OCI-LY7 (cell line): Measurements from ENCODE around the gene CRIP3. TPM values are rescaled to one million over a fixed set of nuclear protein-coding genes. Genes with fewer than 3 reads are reported as not detected.

Source experiments
- BruUV-seq: library from RNA; stranded (reverse); fragments of 400-500 nt; replicated peaks from 2 replicates; lab custom pipeline; 2021; lab: Mats Ljungman, UMichigan
- CTCF ChIA-PET: fragments of 300-600 bp; sonication (Branson Sonifier 250); formaldehyde crosslinking; loops from one replicate; lab custom pipeline; 2022; ENCODE audit warnings: antibody characterized with exemption; ENCODE audit not compliant: unreplicated experiment; lab: Charles Lee
- POLR2A ChIA-PET: fragments of 300-600 bp; sonication (Branson Sonifier 250); formaldehyde crosslinking; loops from one replicate; lab custom pipeline; 2022; ENCODE audit warnings: antibody characterized with exemption; lab: Charles Lee
- DNase-seq: peaks from one replicate; pipeline ENCODE4 v3.0.0-alpha.2; 2015; ENCODE audit warnings: low spot score
- H2AFZ ChIP-seq: fragments of 200-600 bp; sonication (generic), shearing (Covaris generic); 2 replicates; pipeline ENCODE4 v1.6.1; 2014; ENCODE audit warnings: mild to moderate bottlenecking, antibody characterized with exemption, low read length, moderate library complexity
- H3K27ac ChIP-seq: fragments of 200-600 bp; sonication (generic); 2 replicates; pipeline ENCODE4 v1.5.1; 2014; ENCODE audit warnings: mixed run types, low read depth, mild to moderate bottlenecking, moderate library complexity, low read length, inconsistent platforms; ENCODE audit not compliant: poor library complexity, severe bottlenecking
- H3K36me3 ChIP-seq: fragments of 200-600 bp; sonication (generic); 2 replicates; pipeline ENCODE4 v1.6.1; 2014; ENCODE audit warnings: mild to moderate bottlenecking, antibody characterized with exemption, low read length, moderate library complexity, mixed read lengths; ENCODE audit not compliant: insufficient read depth
- H3K4me1 ChIP-seq: fragments of 200-600 bp; sonication (generic); 2 replicates; pipeline ENCODE4 v1.5.1; 2014; ENCODE audit warnings: mild to moderate bottlenecking, low read length; ENCODE audit not compliant: insufficient read depth, poor library complexity, severe bottlenecking
- H3K4me2 ChIP-seq: fragments of 200-600 bp; sonication (generic); 2 replicates; pipeline ENCODE4 v1.6.1; 2014; ENCODE audit warnings: mild to moderate bottlenecking, low read length
- H3K4me3 ChIP-seq: fragments of 200-600 bp; sonication (generic); 2 replicates; pipeline ENCODE4 v1.5.1; 2014; ENCODE audit warnings: mild to moderate bottlenecking, low read depth, low read length; ENCODE audit not compliant: poor library complexity, severe bottlenecking
- H3K79me2 ChIP-seq: fragments of 200-600 bp; sonication (generic); 2 replicates; pipeline ENCODE4 v1.6.1; 2016; ENCODE audit warnings: low read depth, mild to moderate bottlenecking, low read length, moderate library complexity, mixed read lengths; ENCODE audit not compliant: insufficient read depth
- H3K9me2 ChIP-seq: fragments of 200-600 bp; sonication (generic); 2 replicates; pipeline ENCODE4 v1.6.1; 2016; ENCODE audit warnings: mild to moderate bottlenecking, low read length, mixed read lengths; ENCODE audit not compliant: insufficient read depth
- H3K9me3 ChIP-seq: fragments of 200-600 bp; sonication (generic); 2 replicates; pipeline ENCODE4 v1.6.1; 2014; ENCODE audit warnings: mild to moderate bottlenecking, mixed run types, low read length, mixed read lengths
- H4K20me1 ChIP-seq: fragments of 200-600 bp; sonication (generic); 2 replicates; pipeline ENCODE4 v1.6.1; 2014; ENCODE audit warnings: mild to moderate bottlenecking, antibody characterized with exemption, low read length, moderate library complexity, mixed read lengths; ENCODE audit not compliant: insufficient read depth
- EZH2phosphoT487 ChIP-seq: fragments of 200-600 bp; sonication (generic); IDR thresholded peaks from 2 replicates; pipeline ENCODE4 v1.6.1; 2018; ENCODE audit warnings: low read depth, borderline replicate concordance, mild to moderate bottlenecking, mixed run types, antibody characterized with exemption, low read length, moderate library complexity, mixed read lengths
- intact Hi-C: fragments of 100-400 bp; cut with micrococcal nuclease; formaldehyde crosslinking; loops from one replicate; pipeline ENCODE4 v1.10.0; 2022; ENCODE audit not compliant: unreplicated experiment
- total RNA-seq, 2 experiments: library from RNA; depleted of rRNA in 1 of 2; stranded (reverse); fragments of >200 nt in 1 of 2; shearing (Covaris generic) in 1 of 2; gene quantifications; 2 replicates each; pipeline ENCODE4 v1.2.3, GENCODE V29; 2014 to 2022
- TF ChIP-seq, protein P1 (sequence below): fragments of 200-600 bp; sonication (generic); conservative IDR thresholded peaks from 2 replicates; pipeline ENCODE4 v1.5.1; 2014; ENCODE audit warnings: mild to moderate bottlenecking, antibody characterized with exemption, low read length, moderate library complexity, mixed read lengths

The CRIP3 gene
- total RNA-seq, 2 experiments from 2014 or later, result 1.7 to 2.9 TPM

DNA sequence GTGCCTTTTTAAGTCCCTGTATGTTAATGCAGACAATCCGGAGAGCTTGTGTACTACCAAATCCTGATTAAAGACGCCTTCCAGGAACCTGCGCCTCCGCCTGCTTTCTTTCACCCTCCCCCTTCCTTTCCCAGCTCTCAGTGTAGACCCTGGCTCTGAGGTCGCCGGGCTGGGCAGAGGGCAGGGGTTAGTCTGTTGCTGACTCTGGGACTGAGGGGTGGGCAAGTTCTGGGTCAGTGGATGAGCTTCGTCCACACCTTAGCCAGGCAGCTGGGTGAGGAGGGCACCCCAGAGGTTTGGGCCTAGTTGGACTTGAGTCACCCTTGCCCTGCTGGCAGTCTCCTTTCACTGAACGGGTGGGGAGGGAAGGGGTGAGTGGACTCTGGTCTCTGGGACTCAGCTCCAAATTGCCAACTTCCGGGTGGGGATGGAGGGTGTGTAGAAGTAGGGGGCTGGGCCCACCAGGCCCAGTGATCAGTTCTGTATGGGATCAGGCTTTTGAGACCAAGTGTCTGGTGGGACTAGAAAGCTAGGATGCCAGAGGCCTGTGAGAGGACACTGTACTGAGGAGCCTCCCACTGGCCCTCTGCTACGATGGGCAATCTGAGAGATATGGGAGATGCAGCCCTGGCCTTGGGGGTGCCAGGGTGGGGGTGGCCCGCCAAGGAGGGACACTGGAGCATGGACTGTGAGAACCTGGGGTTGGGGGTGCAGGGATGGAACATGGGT lies 31.9 kb downstream of the CRIP3 start:
- POLR2A ChIA-PET, result interaction anchor here (1.1 kb wide), 1 partner anchor 84 kb away, joined by 3 read pairs; no protein-coding TSS in a partner anchor

DNA sequence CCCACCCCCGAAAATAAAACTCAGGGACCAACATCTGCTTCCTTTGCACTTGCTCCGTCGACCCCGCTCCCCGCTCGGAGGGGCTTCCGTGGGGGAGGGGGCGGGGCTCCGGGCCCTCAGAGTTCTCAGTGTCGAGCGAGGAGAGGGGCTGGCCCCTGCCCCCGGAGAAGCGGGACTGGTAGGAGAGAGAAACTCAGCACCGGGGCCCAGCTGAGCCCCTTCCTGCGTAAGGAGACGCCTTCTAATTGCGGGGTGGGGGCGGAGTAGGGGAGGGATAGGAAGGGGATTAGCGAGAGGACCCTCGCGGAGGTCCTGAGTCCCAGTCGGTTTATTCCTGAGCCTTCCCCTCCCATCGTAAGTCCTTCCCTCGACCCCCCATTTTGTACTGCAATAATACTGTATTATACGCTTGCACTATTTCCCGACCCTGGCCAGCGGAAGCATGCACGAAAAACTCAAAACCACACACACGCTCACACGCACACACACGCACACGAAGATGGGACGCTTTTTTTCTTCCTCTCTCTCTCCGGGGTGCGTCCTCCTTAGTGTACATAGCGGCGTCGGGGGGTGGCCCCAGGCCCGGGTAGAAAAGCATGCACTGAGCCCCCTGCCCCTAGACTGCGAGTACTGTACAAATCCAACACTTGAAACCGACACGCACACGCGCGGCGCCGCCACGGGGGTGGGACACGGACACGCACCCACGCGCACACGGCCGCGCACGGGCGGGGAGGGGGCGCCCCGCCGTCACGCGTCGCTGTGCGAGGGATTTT lies 32.6 kb downstream of the CRIP3 start:
- Histone ChIP-seq H3K36me3 (no peaks in the 10 kb centered on the region), H3K4me3 (no peak overlapping the region), H3K9me3 (no peaks in the 10 kb centered on the region), H3K9me2 (no peaks in the 10 kb centered on the region), H4K20me1 (no peaks in the 10 kb centered on the region), H3K79me2 (no peaks in the 10 kb centered on the region), H3K27ac (no peak overlapping the region), H2AFZ (no peak overlapping the region), H3K4me2 (no peak overlapping the region), H3K4me1 (peaks cover 11% of the 10 kb centered on the region)
- no peak for DNase-seq
- POLR2A ChIA-PET, result no interaction called here
- CTCF ChIA-PET, result interaction anchor here (0.6 kb wide), 1 partner anchor 117 kb away, joined by 3 read pairs; no protein-coding TSS in a partner anchor
- TF ChIP-seq EZH2phosphoT487, result no peak
- TF ChIP-seq, protein P1, sequence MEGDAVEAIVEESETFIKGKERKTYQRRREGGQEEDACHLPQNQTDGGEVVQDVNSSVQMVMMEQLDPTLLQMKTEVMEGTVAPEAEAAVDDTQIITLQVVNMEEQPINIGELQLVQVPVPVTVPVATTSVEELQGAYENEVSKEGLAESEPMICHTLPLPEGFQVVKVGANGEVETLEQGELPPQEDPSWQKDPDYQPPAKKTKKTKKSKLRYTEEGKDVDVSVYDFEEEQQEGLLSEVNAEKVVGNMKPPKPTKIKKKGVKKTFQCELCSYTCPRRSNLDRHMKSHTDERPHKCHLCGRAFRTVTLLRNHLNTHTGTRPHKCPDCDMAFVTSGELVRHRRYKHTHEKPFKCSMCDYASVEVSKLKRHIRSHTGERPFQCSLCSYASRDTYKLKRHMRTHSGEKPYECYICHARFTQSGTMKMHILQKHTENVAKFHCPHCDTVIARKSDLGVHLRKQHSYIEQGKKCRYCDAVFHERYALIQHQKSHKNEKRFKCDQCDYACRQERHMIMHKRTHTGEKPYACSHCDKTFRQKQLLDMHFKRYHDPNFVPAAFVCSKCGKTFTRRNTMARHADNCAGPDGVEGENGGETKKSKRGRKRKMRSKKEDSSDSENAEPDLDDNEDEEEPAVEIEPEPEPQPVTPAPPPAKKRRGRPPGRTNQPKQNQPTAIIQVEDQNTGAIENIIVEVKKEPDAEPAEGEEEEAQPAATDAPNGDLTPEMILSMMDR, result no peak
- intact Hi-C loops, result no loop called here
- BruUV-seq, result no TSS peak

More for the DNA sequence above, 31.9 kb downstream of the CRIP3 start:
- Histone ChIP-seq H2AFZ (no peak overlapping the region), H3K9me3 (no peaks in the 10 kb centered on the region), H3K36me3 (no peaks in the 10 kb centered on the region), H3K79me2 (no peaks in the 10 kb centered on the region), H3K4me2 (no peak overlapping the region), H3K4me1 (peaks cover 4% of the 10 kb centered on the region), H3K4me3 (no peak overlapping the region), H3K9me2 (no peaks in the 10 kb centered on the region), H3K27ac (no peak overlapping the region), H4K20me1 (no peaks in the 10 kb centered on the region)
- CTCF ChIA-PET, result interaction anchor here (0.6 kb wide), 1 partner anchor 116 kb away, joined by 3 read pairs; no protein-coding TSS in a partner anchor
- DNase-seq, result no peak
- no TSS peak for BruUV-seq
- TF ChIP-seq EZH2phosphoT487, result no peak
- TF ChIP-seq, protein P1, result no peak
- intact Hi-C loops, result no loop called here
